ENCODE data around the gene SPSB3. TPM values are rescaled to one million over a fixed set of nuclear protein-coding genes. Genes with fewer than 3 reads are reported as not detected.
A peak's percentile ranks its signal among the peaks of the same experiment; 100 is the strongest.

Gene SPSB3
- polyA plus RNA-seq, 1 donor (not counting 4 experiments of a cell fraction or from before 2014, with no cell fraction given): 9.5 TPM

DNA sequence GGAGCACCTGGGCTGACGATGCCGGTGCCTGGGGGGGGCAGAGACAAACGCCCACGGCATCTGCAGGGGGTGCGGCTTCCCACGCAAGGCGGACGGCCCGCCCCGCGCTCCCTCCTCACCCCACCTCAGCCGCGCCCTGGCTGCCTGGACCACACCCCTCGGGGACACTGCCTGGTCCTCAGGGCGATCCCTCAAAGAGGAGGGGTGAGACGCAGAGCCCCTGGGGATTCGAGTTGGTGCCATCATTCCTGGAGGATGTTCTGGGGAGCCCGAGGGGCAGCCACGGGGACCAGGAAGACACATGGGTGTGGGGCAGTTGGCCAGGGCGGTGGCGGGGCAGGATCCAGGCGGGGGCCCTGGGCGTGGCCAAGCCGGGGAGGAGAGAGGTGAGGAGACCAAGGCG, 7.3 kb upstream of the SPSB3 start:
- DNase-seq (ENCODE audit: low read depth, low spot score) (no peak), FAIRE-seq (no peak)
- Histone ChIP-seq H3K27ac (ENCODE audit: control insufficient read depth, insufficient read depth, low read length) (no peak overlapping the region), H2AFZ (ENCODE audit: control insufficient read depth, low read length) (no peak overlapping the region), H3K9me3 (ENCODE audit: control insufficient read depth, low read depth, low read length) (no peaks in the 10 kb centered on the region), H3K9me1 (ENCODE audit: control insufficient read depth, extremely low read depth, insufficient read depth, low read length) (no peaks in the 10 kb centered on the region), H4K20me1 (ENCODE audit: control insufficient read depth, extremely low read depth, insufficient read depth, low read length) (peaks cover 3% of the 10 kb centered on the region), H3K36me3 (ENCODE audit: control insufficient read depth in 2 of 2, extremely low read depth in 1 of 2, insufficient read depth in 2 of 2, low read length in 2 of 2) (peaks cover 0 to 11% of the 10 kb centered on the region in 2 experiments), H3K9ac (ENCODE audit: control insufficient read depth, extremely low read depth, insufficient read depth, low read length) (no peak overlapping the region), H3K4me2 (ENCODE audit: control insufficient read depth, extremely low read depth, insufficient read depth, low read depth, low read length) (no peak overlapping the region), H3K4me1 (ENCODE audit: control insufficient read depth, extremely low read depth, insufficient read depth, low read length) (peaks cover 15% of the 10 kb centered on the region), H3K4me3 (ENCODE audit: control insufficient read depth in 2 of 3, extremely low read depth in 1 of 3, insufficient read depth in 2 of 3, low read depth in 1 of 3, low read length in 3 of 3) (no peak overlapping the region), H3K79me2 (ENCODE audit: control insufficient read depth, insufficient read depth, low read length) (peaks cover 30% of the 10 kb centered on the region), H3K27me3 (ENCODE audit: control insufficient read depth, extremely low read depth, insufficient read depth, low read length) (no peaks in the 10 kb centered on the region)
- TF ChIP-seq EZH2 (IDR thresholded peaks at IDR 0.05; ENCODE audit: low read length): no peak
- TF ChIP-seq, protein P1, sequence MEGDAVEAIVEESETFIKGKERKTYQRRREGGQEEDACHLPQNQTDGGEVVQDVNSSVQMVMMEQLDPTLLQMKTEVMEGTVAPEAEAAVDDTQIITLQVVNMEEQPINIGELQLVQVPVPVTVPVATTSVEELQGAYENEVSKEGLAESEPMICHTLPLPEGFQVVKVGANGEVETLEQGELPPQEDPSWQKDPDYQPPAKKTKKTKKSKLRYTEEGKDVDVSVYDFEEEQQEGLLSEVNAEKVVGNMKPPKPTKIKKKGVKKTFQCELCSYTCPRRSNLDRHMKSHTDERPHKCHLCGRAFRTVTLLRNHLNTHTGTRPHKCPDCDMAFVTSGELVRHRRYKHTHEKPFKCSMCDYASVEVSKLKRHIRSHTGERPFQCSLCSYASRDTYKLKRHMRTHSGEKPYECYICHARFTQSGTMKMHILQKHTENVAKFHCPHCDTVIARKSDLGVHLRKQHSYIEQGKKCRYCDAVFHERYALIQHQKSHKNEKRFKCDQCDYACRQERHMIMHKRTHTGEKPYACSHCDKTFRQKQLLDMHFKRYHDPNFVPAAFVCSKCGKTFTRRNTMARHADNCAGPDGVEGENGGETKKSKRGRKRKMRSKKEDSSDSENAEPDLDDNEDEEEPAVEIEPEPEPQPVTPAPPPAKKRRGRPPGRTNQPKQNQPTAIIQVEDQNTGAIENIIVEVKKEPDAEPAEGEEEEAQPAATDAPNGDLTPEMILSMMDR (optimal IDR thresholded peaks at IDR 0.05 in 1 of 3, IDR thresholded peaks at IDR 0.05 in 1 of 3, conservative IDR thresholded peaks at IDR 0.05 in 1 of 3; ENCODE audit: extremely low read depth in 1 of 3, insufficient read depth in 2 of 3, low read length in 3 of 3): no peak
- dilution Hi-C loops (cut with MboI; ENCODE audit: extremely low pct_ligation_motif_present, low sequenced_read_pairs): no loop called here

DNA sequence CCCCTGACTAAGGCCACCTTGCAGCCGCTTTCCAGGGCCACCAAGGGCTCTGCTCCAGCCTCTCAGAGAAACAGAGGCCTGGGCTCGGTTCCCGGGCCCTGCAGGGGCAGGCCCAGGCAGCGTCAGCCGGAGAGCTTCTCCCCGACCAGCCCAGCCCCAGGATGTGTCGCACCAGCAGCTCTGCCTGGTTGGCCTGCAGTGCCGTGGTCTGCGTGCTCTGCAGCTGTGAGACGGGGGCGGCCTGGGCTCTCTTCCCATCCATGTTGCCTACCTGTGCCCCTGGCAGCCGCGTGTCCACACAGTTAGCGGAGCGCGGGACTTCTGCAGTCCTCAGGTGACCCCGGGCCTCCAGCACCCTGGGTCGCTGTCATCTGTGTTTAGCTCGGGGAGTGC, 6.3 kb upstream of the SPSB3 start:
- no peak overlapping the region for H3K27ac ChIP-seq (ENCODE audit: control insufficient read depth, insufficient read depth, low read length)
- H3K27me3 ChIP-seq (ENCODE audit: control insufficient read depth, extremely low read depth, insufficient read depth, low read length): no peaks in the 10 kb centered on the region
- no peaks in the 10 kb centered on the region for H3K9me1 ChIP-seq (ENCODE audit: control insufficient read depth, extremely low read depth, insufficient read depth, low read length)
- H3K9ac ChIP-seq (ENCODE audit: control insufficient read depth, extremely low read depth, insufficient read depth, low read length): no peak overlapping the region
- no peak for DNase-seq (ENCODE audit: low read depth, low spot score)
- peaks cover 22% of the 10 kb centered on the region for H3K4me1 ChIP-seq (ENCODE audit: control insufficient read depth, extremely low read depth, insufficient read depth, low read length)
- TF ChIP-seq, protein P1 (optimal IDR thresholded peaks at IDR 0.05 in 1 of 3, IDR thresholded peaks at IDR 0.05 in 1 of 3, conservative IDR thresholded peaks at IDR 0.05 in 1 of 3; ENCODE audit: extremely low read depth in 1 of 3, insufficient read depth in 2 of 3, low read length in 3 of 3): no peak
- TF ChIP-seq EZH2 (IDR thresholded peaks at IDR 0.05; ENCODE audit: low read length): no peak
- peaks cover 3% of the 10 kb centered on the region for H4K20me1 ChIP-seq (ENCODE audit: control insufficient read depth, extremely low read depth, insufficient read depth, low read length)
- peak overlapping the region; percentile 22 for H3K4me2 ChIP-seq (ENCODE audit: control insufficient read depth, extremely low read depth, insufficient read depth, low read depth, low read length)
- no peak for FAIRE-seq
- H3K4me3 ChIP-seq (ENCODE audit: control insufficient read depth in 2 of 3, extremely low read depth in 1 of 3, insufficient read depth in 2 of 3, low read depth in 1 of 3, low read length in 3 of 3): no peak overlapping the region
- no peak overlapping the region for H2AFZ ChIP-seq (ENCODE audit: control insufficient read depth, low read length)
- dilution Hi-C loops (cut with MboI; ENCODE audit: extremely low pct_ligation_motif_present, low sequenced_read_pairs): no loop called here
- H3K79me2 ChIP-seq (ENCODE audit: control insufficient read depth, insufficient read depth, low read length): peaks cover 35% of the 10 kb centered on the region
- H3K9me3 ChIP-seq (ENCODE audit: control insufficient read depth, low read depth, low read length): no peaks in the 10 kb centered on the region
- peaks cover 0 to 11% of the 10 kb centered on the region in 2 experiments for H3K36me3 ChIP-seq (ENCODE audit: control insufficient read depth in 2 of 2, extremely low read depth in 1 of 2, insufficient read depth in 2 of 2, low read length in 2 of 2)
